ENCODE measurements around the gene LRRC71.

DNA sequence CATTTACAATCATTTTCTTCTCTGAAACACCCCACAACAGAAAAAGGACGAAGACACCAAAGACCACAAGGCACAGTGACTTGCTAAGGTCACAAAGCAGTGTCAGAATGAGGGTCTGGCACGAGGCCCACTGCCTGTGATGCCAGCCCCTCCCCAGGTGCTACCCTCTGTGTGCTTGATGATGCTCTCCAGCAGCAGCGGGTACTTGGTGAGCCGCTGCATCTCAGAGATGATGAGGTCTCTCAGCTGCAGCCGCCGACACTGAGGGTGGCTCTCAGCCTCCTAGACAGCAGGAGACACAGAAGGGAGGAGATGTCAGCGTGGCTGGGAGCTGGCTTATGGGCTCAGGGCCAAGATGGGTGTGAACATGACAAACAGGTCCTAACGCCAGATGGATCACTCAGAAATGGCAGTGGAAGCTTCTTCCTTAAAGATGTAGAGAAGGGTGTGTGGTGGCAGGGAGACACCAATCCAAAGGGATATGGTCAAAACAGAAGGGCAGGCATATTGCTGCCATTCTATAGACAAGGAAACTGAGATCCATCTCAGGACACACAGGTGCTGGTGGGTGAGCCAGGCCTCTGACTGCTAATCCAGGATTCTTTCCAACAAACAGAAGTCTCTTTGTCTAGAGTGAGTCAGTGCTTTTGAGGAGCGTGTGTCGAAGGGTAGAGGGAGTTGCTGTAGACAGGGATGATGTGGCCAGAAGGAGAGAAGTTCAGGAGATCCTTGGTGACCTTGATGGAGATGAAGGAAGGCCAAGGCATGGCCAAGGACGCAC lies 25.6 kb downstream of the LRRC71 start:
- TF ChIP-seq RARB (CRISPR knock-in tag; IDR thresholded peaks at IDR 0.05) (no peak), PPARA (CRISPR knock-in tag; IDR thresholded peaks at IDR 0.05; ENCODE audit: borderline replicate concordance) (no peak), ZC3H10 (CRISPR knock-in tag; IDR thresholded peaks at IDR 0.05) (no peak), ZFP3 (CRISPR knock-in tag; IDR thresholded peaks at IDR 0.05) (no peak), POU6F1 (CRISPR knock-in tag; IDR thresholded peaks at IDR 0.05; ENCODE audit: borderline replicate concordance, low read depth) (no peak), ZFP30 (CRISPR knock-in tag; IDR thresholded peaks at IDR 0.05) (no peak), OSR1 (CRISPR knock-in tag; IDR thresholded peaks at IDR 0.05) (no peak), TCF4 (CRISPR knock-in tag; IDR thresholded peaks at IDR 0.05; ENCODE audit: borderline replicate concordance) (no peak), SNAI2 (CRISPR knock-in tag; IDR thresholded peaks at IDR 0.05) (no peak)
- TF ChIP-seq, protein P1, sequence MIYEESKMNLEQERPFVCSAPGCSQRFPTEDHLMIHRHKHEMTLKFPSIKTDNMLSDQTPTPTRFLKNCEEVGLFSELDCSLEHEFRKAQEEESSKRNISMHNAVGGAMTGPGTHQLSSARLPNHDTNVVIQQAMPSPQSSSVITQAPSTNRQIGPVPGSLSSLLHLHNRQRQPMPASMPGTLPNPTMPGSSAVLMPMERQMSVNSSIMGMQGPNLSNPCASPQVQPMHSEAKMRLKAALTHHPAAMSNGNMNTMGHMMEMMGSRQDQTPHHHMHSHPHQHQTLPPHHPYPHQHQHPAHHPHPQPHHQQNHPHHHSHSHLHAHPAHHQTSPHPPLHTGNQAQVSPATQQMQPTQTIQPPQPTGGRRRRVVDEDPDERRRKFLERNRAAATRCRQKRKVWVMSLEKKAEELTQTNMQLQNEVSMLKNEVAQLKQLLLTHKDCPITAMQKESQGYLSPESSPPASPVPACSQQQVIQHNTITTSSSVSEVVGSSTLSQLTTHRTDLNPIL (CRISPR knock-in tag; IDR thresholded peaks at IDR 0.05; ENCODE audit: low read depth): no peak
- TF ChIP-seq, protein P2, sequence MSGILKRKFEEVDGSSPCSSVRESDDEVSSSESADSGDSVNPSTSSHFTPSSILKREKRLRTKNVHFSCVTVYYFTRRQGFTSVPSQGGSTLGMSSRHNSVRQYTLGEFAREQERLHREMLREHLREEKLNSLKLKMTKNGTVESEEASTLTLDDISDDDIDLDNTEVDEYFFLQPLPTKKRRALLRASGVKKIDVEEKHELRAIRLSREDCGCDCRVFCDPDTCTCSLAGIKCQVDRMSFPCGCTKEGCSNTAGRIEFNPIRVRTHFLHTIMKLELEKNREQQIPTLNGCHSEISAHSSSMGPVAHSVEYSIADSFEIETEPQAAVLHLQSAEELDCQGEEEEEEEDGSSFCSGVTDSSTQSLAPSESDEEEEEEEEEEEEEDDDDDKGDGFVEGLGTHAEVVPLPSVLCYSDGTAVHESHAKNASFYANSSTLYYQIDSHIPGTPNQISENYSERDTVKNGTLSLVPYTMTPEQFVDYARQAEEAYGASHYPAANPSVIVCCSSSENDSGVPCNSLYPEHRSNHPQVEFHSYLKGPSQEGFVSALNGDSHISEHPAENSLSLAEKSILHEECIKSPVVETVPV (CRISPR knock-in tag; IDR thresholded peaks at IDR 0.05): no peak
- TF ChIP-seq, protein P3, sequence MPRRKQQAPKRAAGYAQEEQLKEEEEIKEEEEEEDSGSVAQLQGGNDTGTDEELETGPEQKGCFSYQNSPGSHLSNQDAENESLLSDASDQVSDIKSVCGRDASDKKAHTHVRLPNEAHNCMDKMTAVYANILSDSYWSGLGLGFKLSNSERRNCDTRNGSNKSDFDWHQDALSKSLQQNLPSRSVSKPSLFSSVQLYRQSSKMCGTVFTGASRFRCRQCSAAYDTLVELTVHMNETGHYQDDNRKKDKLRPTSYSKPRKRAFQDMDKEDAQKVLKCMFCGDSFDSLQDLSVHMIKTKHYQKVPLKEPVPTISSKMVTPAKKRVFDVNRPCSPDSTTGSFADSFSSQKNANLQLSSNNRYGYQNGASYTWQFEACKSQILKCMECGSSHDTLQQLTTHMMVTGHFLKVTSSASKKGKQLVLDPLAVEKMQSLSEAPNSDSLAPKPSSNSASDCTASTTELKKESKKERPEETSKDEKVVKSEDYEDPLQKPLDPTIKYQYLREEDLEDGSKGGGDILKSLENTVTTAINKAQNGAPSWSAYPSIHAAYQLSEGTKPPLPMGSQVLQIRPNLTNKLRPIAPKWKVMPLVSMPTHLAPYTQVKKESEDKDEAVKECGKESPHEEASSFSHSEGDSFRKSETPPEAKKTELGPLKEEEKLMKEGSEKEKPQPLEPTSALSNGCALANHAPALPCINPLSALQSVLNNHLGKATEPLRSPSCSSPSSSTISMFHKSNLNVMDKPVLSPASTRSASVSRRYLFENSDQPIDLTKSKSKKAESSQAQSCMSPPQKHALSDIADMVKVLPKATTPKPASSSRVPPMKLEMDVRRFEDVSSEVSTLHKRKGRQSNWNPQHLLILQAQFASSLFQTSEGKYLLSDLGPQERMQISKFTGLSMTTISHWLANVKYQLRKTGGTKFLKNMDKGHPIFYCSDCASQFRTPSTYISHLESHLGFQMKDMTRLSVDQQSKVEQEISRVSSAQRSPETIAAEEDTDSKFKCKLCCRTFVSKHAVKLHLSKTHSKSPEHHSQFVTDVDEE (CRISPR knock-in tag; IDR thresholded peaks at IDR 0.05): no peak
- TF ChIP-seq, protein P4, sequence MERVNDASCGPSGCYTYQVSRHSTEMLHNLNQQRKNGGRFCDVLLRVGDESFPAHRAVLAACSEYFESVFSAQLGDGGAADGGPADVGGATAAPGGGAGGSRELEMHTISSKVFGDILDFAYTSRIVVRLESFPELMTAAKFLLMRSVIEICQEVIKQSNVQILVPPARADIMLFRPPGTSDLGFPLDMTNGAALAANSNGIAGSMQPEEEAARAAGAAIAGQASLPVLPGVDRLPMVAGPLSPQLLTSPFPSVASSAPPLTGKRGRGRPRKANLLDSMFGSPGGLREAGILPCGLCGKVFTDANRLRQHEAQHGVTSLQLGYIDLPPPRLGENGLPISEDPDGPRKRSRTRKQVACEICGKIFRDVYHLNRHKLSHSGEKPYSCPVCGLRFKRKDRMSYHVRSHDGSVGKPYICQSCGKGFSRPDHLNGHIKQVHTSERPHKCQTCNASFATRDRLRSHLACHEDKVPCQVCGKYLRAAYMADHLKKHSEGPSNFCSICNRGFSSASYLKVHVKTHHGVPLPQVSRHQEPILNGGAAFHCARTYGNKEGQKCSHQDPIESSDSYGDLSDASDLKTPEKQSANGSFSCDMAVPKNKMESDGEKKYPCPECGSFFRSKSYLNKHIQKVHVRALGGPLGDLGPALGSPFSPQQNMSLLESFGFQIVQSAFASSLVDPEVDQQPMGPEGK (CRISPR knock-in tag; IDR thresholded peaks at IDR 0.05; ENCODE audit: borderline replicate concordance): no peak

All from SK-N-SH treated with all-trans-retinoic acid at 6 μM for 48 hours (cell line).